ENCODE measurements around the gene LTBP3.

- TF ChIP-seq CTCF (conservative IDR thresholded peaks at IDR 0.05; ENCODE audit: low read depth, low read length) (no peak), SMC3 (IDR thresholded peaks at IDR 0.05; ENCODE audit: low read depth, low read length) (no peak), POLR2A (IDR thresholded peaks at IDR 0.05; ENCODE audit: low read depth, low read length) (no peak), BHLHE40 (IDR thresholded peaks at IDR 0.05; ENCODE audit: low read depth, low read length) (no peak)
Measured at GRCh38 chr11:65541093-65541982, 16.8 kb downstream of the LTBP3 start.

Data from IMR-90 (cell line).